Measurements from ENCODE around the gene RPL36A.

GRCh38 chrX:101407167-101407747 is 16.4 kb downstream of the RPL36A start:
- TF ChIP-seq CTCF (IDR thresholded peaks at IDR 0.05) (no peak), POLR2A (IDR thresholded peaks at IDR 0.05) (no peak)

Measured in uterus (tissue), 2 donors.